Islet of Langerhans (tissue), 1 donor: ENCODE measurements around the gene DACT2.

Experiments used
- FAIRE-seq: peaks from one replicate; lab custom pipeline; 2011; peaks lifted over from hg19 to GRCh38; lab: Jason Lieb, UNC

The DACT2 gene

DNA sequence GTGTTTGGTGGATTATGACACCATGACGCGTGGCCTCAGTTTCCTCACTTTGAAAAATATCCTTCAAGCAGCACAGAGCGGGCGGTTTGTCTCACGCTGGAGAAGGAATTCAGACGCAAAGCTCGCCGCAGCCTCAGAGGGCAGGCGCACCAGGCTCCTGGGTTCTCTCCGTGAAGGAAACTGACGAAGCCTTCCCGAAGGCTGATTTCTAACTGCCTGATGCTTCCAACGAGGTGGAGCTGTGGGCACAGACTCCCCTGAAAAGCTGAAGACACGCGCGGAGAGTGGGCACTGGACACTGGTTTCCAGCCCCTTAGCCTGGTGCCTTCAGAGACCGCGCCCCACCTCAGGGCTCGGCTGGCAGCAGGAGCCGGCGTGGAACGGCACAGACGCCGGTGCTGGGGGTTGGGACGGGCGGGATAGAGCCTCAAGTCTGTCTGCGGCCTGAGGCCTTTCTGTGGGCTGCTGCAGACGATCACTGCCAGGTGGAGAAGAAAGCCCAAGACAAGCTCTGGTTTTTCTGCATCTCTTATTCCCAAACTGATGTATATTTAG is 56.1 kb downstream of the DACT2 start:
- no peak for FAIRE-seq

DNA sequence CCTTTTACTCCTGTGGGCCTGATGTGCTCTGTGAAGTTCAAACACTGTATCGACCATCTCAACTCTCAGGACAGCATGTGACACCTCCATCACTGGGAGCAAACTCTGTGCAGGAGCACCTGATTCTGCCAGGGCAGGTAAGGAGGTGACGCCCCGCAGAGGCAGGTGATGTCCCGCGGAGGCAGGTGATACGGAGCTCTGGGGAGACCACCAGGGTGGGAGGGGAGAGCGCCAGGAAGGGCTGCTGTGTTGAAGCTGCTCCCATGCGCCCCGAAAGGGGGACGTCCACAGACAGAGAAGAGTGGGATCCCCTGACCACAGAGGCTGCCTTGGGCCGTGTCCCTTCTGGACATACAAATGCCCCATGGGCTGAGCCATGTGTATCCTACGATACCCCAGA is 58.3 kb downstream of the DACT2 start:
- FAIRE-seq, result no peak

DNA sequence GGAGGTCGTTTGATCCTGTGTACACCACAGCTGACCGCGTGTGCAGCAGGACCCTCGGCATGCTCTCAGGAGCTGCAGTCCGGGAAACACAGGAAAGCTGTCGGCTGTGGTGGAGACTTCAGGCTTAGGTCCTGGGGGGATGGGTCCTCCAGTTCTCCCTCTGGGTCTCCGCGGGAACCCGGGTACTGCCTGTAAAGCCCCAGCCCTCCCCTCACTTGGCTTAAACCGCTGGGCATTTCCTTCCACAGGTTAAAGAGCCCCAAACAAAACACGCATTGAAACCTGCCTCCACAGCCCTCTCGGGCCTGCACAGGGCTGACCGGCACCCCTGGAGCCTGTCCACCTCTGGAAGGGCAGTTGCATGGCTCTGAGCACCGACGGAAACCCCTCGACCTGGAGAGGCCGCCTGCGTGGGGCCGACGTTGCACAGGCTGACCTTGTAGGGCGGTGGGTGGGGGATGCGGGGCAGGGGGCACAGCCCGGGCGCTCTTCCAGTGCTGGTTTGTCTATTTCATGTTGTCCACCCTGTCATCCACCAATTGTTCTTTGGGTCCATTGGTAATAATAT is 59.1 kb downstream of the DACT2 start:
- FAIRE-seq, result no peak

DNA sequence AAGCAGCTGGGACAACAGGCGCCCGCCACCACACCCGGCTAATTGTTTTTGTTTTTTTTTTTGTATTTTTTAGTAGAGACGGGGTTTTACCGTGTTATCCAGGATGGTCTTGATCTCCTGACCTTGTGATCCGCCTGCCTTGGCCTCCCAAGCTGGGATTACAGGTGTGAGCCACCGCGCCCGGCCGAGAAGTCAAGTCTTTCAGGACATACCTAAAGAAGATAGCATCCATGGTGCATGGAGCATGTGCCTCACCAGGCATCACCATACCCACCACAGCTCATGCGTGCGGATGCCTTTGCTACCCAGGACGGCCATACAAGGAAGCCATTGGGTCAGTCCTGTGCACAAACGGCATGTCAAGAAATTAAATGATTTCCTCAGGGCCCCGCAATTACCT is 60.8 kb downstream of the DACT2 start:
- no peak for FAIRE-seq

DNA sequence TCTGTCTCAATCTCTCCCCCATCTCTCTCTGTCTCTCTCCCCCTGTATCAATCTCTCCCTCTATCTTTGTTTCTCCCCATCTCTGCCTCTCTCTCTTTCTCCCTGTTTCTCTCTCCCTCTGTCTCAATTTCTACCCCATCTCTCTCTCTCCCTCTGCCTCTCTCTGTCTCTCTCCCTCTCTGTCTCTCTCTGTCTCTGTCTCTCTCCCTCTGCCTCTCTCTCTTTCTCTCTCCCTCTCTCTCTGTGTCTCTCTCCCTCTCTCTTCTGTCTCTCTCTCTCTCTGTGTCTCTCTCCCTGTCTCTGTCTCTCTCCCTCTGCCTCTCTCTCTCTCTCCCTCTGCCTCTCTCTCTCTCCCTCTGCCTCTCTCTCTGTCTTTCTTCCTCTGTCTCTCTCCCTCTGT is 62.6 kb downstream of the DACT2 start:
- FAIRE-seq, result no peak
